Gastrocnemius medialis (tissue), 4 donors: ENCODE data around the gene LHX5.

Experiments
- CTCF ChIP-seq, 5 experiments: fragments of 450-650 bp in 3 of 5; fragments of 200-600 bp in 2 of 5; sonication (generic) in 2 of 5; IDR thresholded peaks in 4 of 5; conservative IDR thresholded peaks in 1 of 5; 1 replicate in 4 of 5; 2 replicates in 1 of 5; pipeline ENCODE4 v1.5.1; 2016 to 2019; ENCODE audit warnings: antibody characterized with exemption in 5 of 5, mild to moderate bottlenecking in 3 of 5, moderate library complexity in 3 of 5
- POLR2A ChIP-seq, 2 donors: fragments of 450-650 bp; IDR thresholded peaks; one replicate each; pipeline ENCODE4 v1.6.1; 2017; ENCODE audit warnings: antibody characterized with exemption in 2 of 2, mild to moderate bottlenecking in 2 of 2, moderate library complexity in 2 of 2

- TF ChIP-seq CTCF (IDR thresholded peaks at IDR 0.05 in 4 of 5, conservative IDR thresholded peaks at IDR 0.05 in 1 of 5) (no peak), POLR2A (IDR thresholded peaks at IDR 0.05) (no peak)
These were observed 13.7 kb upstream of the LHX5 start for GRCh38 chr12:113485330-113485729.
